Adrenal gland (tissue), 12 donors: ENCODE measurements around the gene BACH1. TPM values are rescaled to one million over a fixed set of nuclear protein-coding genes. Genes with fewer than 3 reads are reported as not detected.

ENCODE experiments used
- DNase-seq, 7 donors: peaks; one replicate each; pipeline ENCODE4 v3.0.0-alpha.2; 2019 to 2020
- H3K27ac ChIP-seq, 5 donors: fragments of 200-600 bp; sonication (generic) in 4 of 5; 1 replicate in 3 of 5; 2 replicates in 2 of 5; pipeline versions ENCODE4 v1.5.1 to v1.8.0; 2016 to 2020; ENCODE audit warnings: mild to moderate bottlenecking in 1 of 5
- H3K27me3 ChIP-seq: fragments of 200-600 bp; 2 replicates; pipeline ENCODE4 v1.8.0; 2021
- H3K36me3 ChIP-seq, 2 donors: fragments of 200-600 bp; replicated peaks in 1 of 2; 1 replicate in 1 of 2; 2 replicates in 1 of 2; pipeline versions ENCODE4 v1.5.1 to v1.8.0; 2018 to 2022
- H3K4me1 ChIP-seq, 2 donors: fragments of 200-600 bp; replicated peaks in 1 of 2; 1 replicate in 1 of 2; 2 replicates in 1 of 2; pipeline versions ENCODE4 v1.5.1 to v1.8.0; 2018 to 2021
- H3K4me3 ChIP-seq, 4 donors: fragments of 200-600 bp; sonication (generic) in 3 of 4; one replicate each; pipeline ENCODE4 v1.5.1; 2016 to 2018
- H3K9me3 ChIP-seq, 3 donors: fragments of 200-600 bp; sonication (generic) in 1 of 3; replicated peaks in 1 of 3; 1 replicate in 2 of 3; 2 replicates in 1 of 3; pipeline versions ENCODE4 v1.5.1 to v1.8.0; 2016 to 2021
- CTCF ChIP-seq, 6 experiments: fragments of 450-650 bp in 4 of 6; fragments of 200-600 bp in 2 of 6; sonication (generic) in 1 of 6; IDR thresholded peaks; 1 replicate in 5 of 6; 2 replicates in 1 of 6; pipeline versions ENCODE4 v1.5.1 to v1.8.0; 2016 to 2021; ENCODE audit warnings: antibody characterized with exemption in 6 of 6, mild to moderate bottlenecking in 2 of 6, moderate library complexity in 1 of 6
- POLR2A ChIP-seq, 2 donors: fragments of 450-650 bp; IDR thresholded peaks; one replicate each; pipeline ENCODE4 v1.6.1; 2017; ENCODE audit warnings: antibody characterized with exemption in 2 of 2, mild to moderate bottlenecking in 2 of 2, moderate library complexity in 1 of 2
- WGBS, 4 donors: extraction: QIAGEN DNeasy Blood & Tissue Kit in 2 of 4; methylation state at CpG; one replicate each; pipeline versions ENCODE4 v1.1.5 to v1.1.7; 2013 to 2017; 5-methylcytosine and 5-hydroxymethylcytosine counted together
- intact Hi-C, 2 donors: fragments of 100-400 bp; cut with DNase I; formaldehyde crosslinking; loops; one replicate each; pipeline versions ENCODE4 v1.14.1 to v1.15.0; 2022 to 2023
- polyA plus RNA-seq, 3 donors: library from polyadenylated mRNA; stranded (reverse); fragments of 200-250 nt in 2 of 3; fragments of 350-450 nt in 1 of 3; fragmentation: Illumina TruSeq in 1 of 3; extraction: RNeasy Lipid Tissue Mini Kit (QIAGEN cat#74804) in 1 of 3; gene quantifications; one replicate each; pipeline ENCODE4 v1.2.3, GENCODE V29; 2013 to 2014
- total RNA-seq, 9 donors: library from RNA; depleted of rRNA in 4 of 9; stranded (reverse); fragments of >200 nt in 4 of 9; fragments of 120-200 nt in 1 of 9; fragmentation: NEBNext Ultra II Directional in 1 of 9; extraction: Animal tissue kit (Norgen Biotek cat#: 25700) in 1 of 9; gene quantifications; one replicate each; pipeline versions ENCODE4 v1.1.0 to v1.2.4, GENCODE V29; 2013 to 2023
- donor health status: healthy with polysubstance abuse.
- donor health status: Bipolar disorder and iron deficiency.
- donor health status: DM: yes; HTN: yes; CAD: no.
- donor health status: DM: no; HTN: no; CAD: no.
- donor health status: DM: no; HTN: no; CAD: no.
- donor health status: DM: yes; HTN: yes; CAD: no.

The BACH1 gene
- total and polyA plus RNA-seq, 12 donors = 5.1 to 61.2 (median 38.6) TPM

GRCh38 chr21:29377266-29377665 is 78.5 kb downstream of the BACH1 start:
- whole genome bisulfite sequencing, 4 donors = 49 to 70% (median 62%) methylated on average over 4 of the region's 4 CpGs
- H3K9me3 ChIP-seq = no peaks in the 10 kb centered on the region
- TF ChIP-seq CTCF (IDR thresholded peaks at IDR 0.05) = no peak
- TF ChIP-seq POLR2A (IDR thresholded peaks at IDR 0.05) = no peak
- no peak overlapping the region for H3K4me3 ChIP-seq
- intact Hi-C loops = loop anchor here in 1 of 2 donors (10.0 kb wide), 1 partner anchor 292 kb away; no protein-coding TSS in a partner anchor
- no peak overlapping the region for H3K27ac ChIP-seq
- no peaks in the 10 kb centered on the region for H3K36me3 ChIP-seq
- H3K27me3 ChIP-seq = no peaks in the 10 kb centered on the region
- DNase-seq = peak in 5 of 7 donors; percentile 23 to 57 (median 53)
- H3K4me1 ChIP-seq = no peaks in the 10 kb centered on the region

- no peaks in the 10 kb centered on the region for H3K9me3 ChIP-seq
These were observed 80.1 kb downstream of the BACH1 start for GRCh38 chr21:29378832-29379231.

GRCh38 chr21:29379517-29380054 is 80.9 kb downstream of the BACH1 start:
- no peak for DNase-seq
- intact Hi-C loops = loop anchor here in 1 of 2 donors (10.0 kb wide), 1 partner anchor 295 kb away; no protein-coding TSS in a partner anchor

More at GRCh38 chr21:29378832-29379231, 80.1 kb downstream of the BACH1 start:
- H3K36me3 ChIP-seq = no peaks in the 10 kb centered on the region
- intact Hi-C loops = loop anchor here in 1 of 2 donors (10.0 kb wide), 1 partner anchor 294 kb away; no protein-coding TSS in a partner anchor
- no peaks in the 10 kb centered on the region for H3K4me1 ChIP-seq
- H3K27ac ChIP-seq = no peak overlapping the region
- no peaks in the 10 kb centered on the region for H3K27me3 ChIP-seq
- DNase-seq = no peak
- 85 to 96% (median 90%) methylated on average over 4 of the region's 4 CpGs for whole genome bisulfite sequencing, 4 donors
- no peak for TF ChIP-seq POLR2A (IDR thresholded peaks at IDR 0.05)
- no peak for TF ChIP-seq CTCF (IDR thresholded peaks at IDR 0.05)
- H3K4me3 ChIP-seq = no peak overlapping the region

More at GRCh38 chr21:29379517-29380054, 80.9 kb downstream of the BACH1 start:
- Histone ChIP-seq H3K27me3 (no peaks in the 10 kb centered on the region), H3K9me3 (no peaks in the 10 kb centered on the region), H3K36me3 (no peaks in the 10 kb centered on the region), H3K27ac (no peak overlapping the region), H3K4me3 (no peak overlapping the region), H3K4me1 (no peaks in the 10 kb centered on the region)
- 85 to 90% (median 89%) methylated on average over 6 of the region's 6 CpGs for WGBS, 4 donors
- TF ChIP-seq CTCF (IDR thresholded peaks at IDR 0.05) = no peak
- no peak for TF ChIP-seq POLR2A (IDR thresholded peaks at IDR 0.05)
